HG03457 (cell line): ENCODE results near the gene KDM2A.
"Not testable (repeated sequence)": the region's sequence is repeated elsewhere in the genome, so short reads cannot be mapped to it uniquely, and the experiment has no call there.

Experiments
- ATAC-seq: cut with Tn5 transposase; IDR thresholded peaks from one replicate; pipeline ENCODE4 v1.9.1; 2021; ENCODE audit warnings: moderate number of reproducible peaks; ENCODE audit not compliant: unreplicated experiment

KDM2A gene

GRCh38 chr11:67167091-67167490 is 48.0 kb downstream of the KDM2A start:
- no peak for ATAC-seq

- no peak for ATAC-seq
Measured at GRCh38 chr11:67167719-67168118, 48.7 kb downstream of the KDM2A start.

- not testable (repeated sequence) for ATAC-seq
Measured at GRCh38 chr11:67168911-67169310, 49.8 kb downstream of the KDM2A start.

- ATAC-seq = no peak
Measured at GRCh38 chr11:67174311-67174710, 55.2 kb downstream of the KDM2A start.

- ATAC-seq = no peak
Measured at GRCh38 chr11:67177399-67178281, 58.6 kb downstream of the KDM2A start.

- no peak for ATAC-seq
Measured at GRCh38 chr11:67178421-67178820, 59.4 kb downstream of the KDM2A start.

- ATAC-seq = no peak
Measured at GRCh38 chr11:67178878-67179277, 59.8 kb downstream of the KDM2A start.

GRCh38 chr11:67179892-67180490 is 60.9 kb downstream of the KDM2A start:
- no peak for ATAC-seq

- ATAC-seq = no peak
Measured at GRCh38 chr11:67194096-67194495, 75.0 kb downstream of the KDM2A start.

GRCh38 chr11:67195971-67196456 is 77.0 kb downstream of the KDM2A start:
- ATAC-seq = no peak

- ATAC-seq = no peak
Measured at GRCh38 chr11:67197606-67198005, 78.5 kb downstream of the KDM2A start.

GRCh38 chr11:67198781-67199180 is 79.7 kb downstream of the KDM2A start:
- ATAC-seq = not testable (repeated sequence)

- no peak for ATAC-seq
Measured at GRCh38 chr11:67199751-67200150, 80.7 kb downstream of the KDM2A start.

- no peak for ATAC-seq
Measured at GRCh38 chr11:67202028-67202427, 83.0 kb downstream of the KDM2A start.

- no peak for ATAC-seq
Measured at GRCh38 chr11:67204822-67205221, 85.8 kb downstream of the KDM2A start.

GRCh38 chr11:67209222-67209621 is 90.2 kb downstream of the KDM2A start:
- ATAC-seq = not testable (repeated sequence)

- ATAC-seq = no peak
Measured at GRCh38 chr11:67211656-67212436, 92.8 kb downstream of the KDM2A start.

GRCh38 chr11:67213178-67213621 is 94.1 kb downstream of the KDM2A start:
- no peak for ATAC-seq

GRCh38 chr11:67227726-67228125 is 108.7 kb downstream of the KDM2A start:
- no peak for ATAC-seq

GRCh38 chr11:67230406-67230805 is 111.3 kb downstream of the KDM2A start:
- no peak for ATAC-seq

GRCh38 chr11:67230886-67231285 is 111.8 kb downstream of the KDM2A start:
- ATAC-seq = no peak
